Panc1 (cell line): ENCODE results near the gene NET1.

Experiments
- POLR2AphosphoS5 ChIP-seq: IDR thresholded peaks from 2 replicates; pipeline ENCODE4 v1.6.1; 2012; ENCODE audit warnings: mild to moderate bottlenecking, low read depth, low read length, moderate library complexity
- TF ChIP-seq, protein P1 (sequence below): fragments of 450-650 bp; IDR thresholded peaks from 2 replicates; pipeline ENCODE4 v1.5.1; 2017; ENCODE audit warnings: mild to moderate bottlenecking

GRCh38 chr10:5500910-5501309, 88.6 kb downstream of the NET1 start:
- TF ChIP-seq, protein P1, sequence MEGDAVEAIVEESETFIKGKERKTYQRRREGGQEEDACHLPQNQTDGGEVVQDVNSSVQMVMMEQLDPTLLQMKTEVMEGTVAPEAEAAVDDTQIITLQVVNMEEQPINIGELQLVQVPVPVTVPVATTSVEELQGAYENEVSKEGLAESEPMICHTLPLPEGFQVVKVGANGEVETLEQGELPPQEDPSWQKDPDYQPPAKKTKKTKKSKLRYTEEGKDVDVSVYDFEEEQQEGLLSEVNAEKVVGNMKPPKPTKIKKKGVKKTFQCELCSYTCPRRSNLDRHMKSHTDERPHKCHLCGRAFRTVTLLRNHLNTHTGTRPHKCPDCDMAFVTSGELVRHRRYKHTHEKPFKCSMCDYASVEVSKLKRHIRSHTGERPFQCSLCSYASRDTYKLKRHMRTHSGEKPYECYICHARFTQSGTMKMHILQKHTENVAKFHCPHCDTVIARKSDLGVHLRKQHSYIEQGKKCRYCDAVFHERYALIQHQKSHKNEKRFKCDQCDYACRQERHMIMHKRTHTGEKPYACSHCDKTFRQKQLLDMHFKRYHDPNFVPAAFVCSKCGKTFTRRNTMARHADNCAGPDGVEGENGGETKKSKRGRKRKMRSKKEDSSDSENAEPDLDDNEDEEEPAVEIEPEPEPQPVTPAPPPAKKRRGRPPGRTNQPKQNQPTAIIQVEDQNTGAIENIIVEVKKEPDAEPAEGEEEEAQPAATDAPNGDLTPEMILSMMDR = no peak
- no peak for TF ChIP-seq POLR2AphosphoS5
